Measurements from ENCODE around the gene TERC. TPM values are rescaled to one million over a fixed set of nuclear protein-coding genes. Genes with fewer than 3 reads are reported as not detected.
"Not testable (repeated sequence)": the region's sequence is repeated elsewhere in the genome, so short reads cannot be mapped to it uniquely, and the experiment has no call there.

Gene TERC
- total and polyA plus RNA-seq, 8 donors: 1.0 to 11.1 (median 2.7) TPM; not detected in 3

DNA sequence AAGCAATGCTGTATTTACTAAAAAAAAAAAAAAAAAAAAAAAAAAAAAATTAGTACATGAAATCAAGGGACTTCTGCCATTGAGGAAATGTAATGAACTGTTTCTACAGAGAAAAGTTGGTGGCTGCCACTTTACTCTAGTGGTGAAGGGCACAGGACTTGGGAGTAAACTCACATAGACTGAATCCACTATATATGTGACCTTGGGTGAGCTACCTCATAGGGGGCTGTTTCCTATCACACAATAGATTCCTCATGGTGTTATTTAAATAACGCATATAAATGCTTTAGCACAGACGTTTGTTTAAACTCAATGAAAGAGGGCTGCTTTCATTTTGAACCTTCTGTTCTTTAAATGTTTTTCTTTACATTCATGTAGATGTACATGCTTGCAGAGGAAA lies 25.8 kb downstream of the TERC start:
- Histone ChIP-seq H3K27ac (no peak overlapping the region), H3K4me3 (no peak overlapping the region), H3K9me3 (no peaks in the 10 kb centered on the region), H3K4me1 (no peaks in the 10 kb centered on the region), H3K27me3 (no peaks in the 10 kb centered on the region), H3K36me3 (no peaks in the 10 kb centered on the region)
- no peak for FAIRE-seq
- no peak for DNase-seq
- intact Hi-C loops (cut with DNase I): no loop called here
- WGBS, 2 donors: 62 to 66% methylated on average over 2 of the region's 2 CpGs
- TF ChIP-seq, protein P1, sequence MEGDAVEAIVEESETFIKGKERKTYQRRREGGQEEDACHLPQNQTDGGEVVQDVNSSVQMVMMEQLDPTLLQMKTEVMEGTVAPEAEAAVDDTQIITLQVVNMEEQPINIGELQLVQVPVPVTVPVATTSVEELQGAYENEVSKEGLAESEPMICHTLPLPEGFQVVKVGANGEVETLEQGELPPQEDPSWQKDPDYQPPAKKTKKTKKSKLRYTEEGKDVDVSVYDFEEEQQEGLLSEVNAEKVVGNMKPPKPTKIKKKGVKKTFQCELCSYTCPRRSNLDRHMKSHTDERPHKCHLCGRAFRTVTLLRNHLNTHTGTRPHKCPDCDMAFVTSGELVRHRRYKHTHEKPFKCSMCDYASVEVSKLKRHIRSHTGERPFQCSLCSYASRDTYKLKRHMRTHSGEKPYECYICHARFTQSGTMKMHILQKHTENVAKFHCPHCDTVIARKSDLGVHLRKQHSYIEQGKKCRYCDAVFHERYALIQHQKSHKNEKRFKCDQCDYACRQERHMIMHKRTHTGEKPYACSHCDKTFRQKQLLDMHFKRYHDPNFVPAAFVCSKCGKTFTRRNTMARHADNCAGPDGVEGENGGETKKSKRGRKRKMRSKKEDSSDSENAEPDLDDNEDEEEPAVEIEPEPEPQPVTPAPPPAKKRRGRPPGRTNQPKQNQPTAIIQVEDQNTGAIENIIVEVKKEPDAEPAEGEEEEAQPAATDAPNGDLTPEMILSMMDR (IDR thresholded peaks at IDR 0.05): no peak
- no peak for ATAC-seq

DNA sequence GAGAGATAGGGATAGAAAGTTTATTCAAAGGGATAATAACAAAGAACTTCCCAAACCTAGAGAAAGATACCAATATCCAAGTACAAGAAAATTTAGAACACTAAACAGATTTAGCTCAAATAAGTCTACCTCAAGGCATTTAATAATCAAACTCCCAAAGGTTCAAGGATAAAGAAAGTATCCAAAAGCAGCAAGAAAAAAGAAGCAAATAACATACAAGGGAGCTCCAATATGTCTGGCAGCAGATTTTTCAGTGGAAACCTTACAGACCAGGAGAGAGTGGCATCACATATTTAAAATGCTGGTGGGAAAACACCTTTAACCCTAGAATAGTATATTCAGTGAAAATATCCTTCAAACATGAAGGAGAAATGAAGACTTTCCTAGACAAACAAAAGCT lies 33.0 kb downstream of the TERC start:
- FAIRE-seq; H3K36me3 ChIP-seq; H3K27ac ChIP-seq; intact Hi-C loops (cut with DNase I); H3K4me1 ChIP-seq; ATAC-seq; DNase-seq; H3K9me3 ChIP-seq; H3K4me3 ChIP-seq; H3K27me3 ChIP-seq: not testable (repeated sequence)

DNA sequence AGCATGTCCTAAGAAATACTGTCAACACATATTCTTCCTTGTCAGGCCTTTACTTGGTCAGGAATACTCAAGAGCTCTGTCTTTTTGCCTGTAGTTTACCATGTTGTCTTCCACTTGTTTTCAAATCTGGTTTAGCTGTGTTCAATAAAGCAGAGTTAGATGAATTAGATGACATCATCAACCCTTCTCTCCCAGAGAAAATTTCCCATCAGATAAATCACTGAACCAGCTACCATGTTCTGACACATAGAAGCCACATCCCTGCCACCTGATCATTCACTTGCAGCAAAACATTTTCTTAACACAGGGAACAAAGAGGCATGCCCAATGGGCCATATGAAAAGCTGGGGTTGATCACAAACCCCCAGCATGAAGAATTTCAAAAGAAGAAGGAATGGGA lies 42.1 kb downstream of the TERC start:
- no peak for FAIRE-seq
- DNase-seq: no peak
- H3K4me3 ChIP-seq: no peak overlapping the region
- no peaks in the 10 kb centered on the region for H3K4me1 ChIP-seq
- H3K27ac ChIP-seq: no peak overlapping the region
- TF ChIP-seq, protein P1 (IDR thresholded peaks at IDR 0.05): no peak
- no peak for ATAC-seq
- no peaks in the 10 kb centered on the region for H3K36me3 ChIP-seq
- H3K9me3 ChIP-seq: no peaks in the 10 kb centered on the region
- intact Hi-C loops (cut with DNase I): no loop called here
- H3K27me3 ChIP-seq: no peaks in the 10 kb centered on the region

DNA sequence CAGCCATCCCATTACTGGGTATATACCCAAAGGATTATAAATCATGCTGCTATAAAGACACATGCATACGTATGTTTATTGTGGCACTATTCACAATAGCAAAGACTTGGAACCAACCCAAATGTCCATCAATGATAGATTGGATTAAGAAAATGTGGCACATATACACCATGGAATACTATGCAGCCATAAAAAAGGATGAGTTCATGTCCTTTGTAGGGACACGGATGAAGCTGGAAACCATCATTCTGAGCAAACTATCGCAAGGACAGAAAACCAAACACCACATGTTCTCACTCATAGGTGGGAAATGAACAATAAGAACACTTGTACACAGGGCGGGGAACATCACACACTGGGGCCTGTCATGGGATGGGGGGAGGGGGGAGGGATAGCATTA lies 46.4 kb downstream of the TERC start:
- ATAC-seq; H3K4me1 ChIP-seq; FAIRE-seq; DNase-seq; H3K27ac ChIP-seq; H3K36me3 ChIP-seq; H3K9me3 ChIP-seq; intact Hi-C loops (cut with DNase I); H3K27me3 ChIP-seq; H3K4me3 ChIP-seq: not testable (repeated sequence)
- WGBS, 2 donors: 97 to 100% methylated on average over 2 to 4 of the region's 4 CpGs

Other genes with a start within 250 kb of the TERC start
- gene MECOM, start 101.3 kb downstream of the TERC start, total RNA-seq: 10 to 100 TPM; 28.6 to 53.8 (median 47.5) TPM
- 10 to 100 TPM in 1 of 2 donors, 1 to 10 TPM in 1; 8.7 to 19.6 TPM for gene MECOM, start 101.3 kb downstream of the TERC start, polyA plus RNA-seq
- gene ACTRT3, start 4.5 kb upstream of the TERC start, total RNA-seq: under 1 TPM; 0.14 to 0.75 (median 0.37) TPM
- under 1 TPM; 0.49 to 0.82 TPM for gene ACTRT3, start 4.5 kb upstream of the TERC start, polyA plus RNA-seq
- 1 to 10 TPM; 5.0 to 9.1 (median 6.7) TPM for gene MYNN, start 8.3 kb upstream of the TERC start, total RNA-seq
- gene MYNN, start 8.3 kb upstream of the TERC start, polyA plus RNA-seq: 1 to 10 TPM; 4.0 to 7.0 TPM
- gene LRRIQ4, start 47.8 kb upstream of the TERC start, total RNA-seq: not detected
- not detected for gene LRRIQ4, start 47.8 kb upstream of the TERC start, polyA plus RNA-seq
- under 1 TPM; 0.14 to 0.81 (median 0.57) TPM for gene LRRC34, start 47.8 kb upstream of the TERC start, total RNA-seq
- gene LRRC34, start 47.8 kb upstream of the TERC start, polyA plus RNA-seq: 1 to 10 TPM; 1.1 to 1.9 TPM
- gene LRRC31, start 104.9 kb upstream of the TERC start, total RNA-seq: under 1 TPM in 1 of 6 donors, not detected in 5; 0.19 TPM
- not detected for gene LRRC31, start 104.9 kb upstream of the TERC start, polyA plus RNA-seq
- gene SAMD7, start 146.5 kb upstream of the TERC start, total RNA-seq: not detected
- gene SAMD7, start 146.5 kb upstream of the TERC start, polyA plus RNA-seq: not detected
- 100 to 1,000 TPM in 3 of 6 donors, 10 to 100 TPM in 3; 89.0 to 119 (median 100) TPM for gene SEC62, start 201.7 kb upstream of the TERC start, total RNA-seq
- gene SEC62, start 201.7 kb upstream of the TERC start, polyA plus RNA-seq: 10 to 100 TPM; 23.6 to 96.5 TPM

Measured in pancreas (tissue), 10 donors.